Measurements from ENCODE around the gene ATAD2B.
A peak's percentile ranks its signal among the peaks of the same experiment; 100 is the strongest.

The ATAD2B gene

DNA sequence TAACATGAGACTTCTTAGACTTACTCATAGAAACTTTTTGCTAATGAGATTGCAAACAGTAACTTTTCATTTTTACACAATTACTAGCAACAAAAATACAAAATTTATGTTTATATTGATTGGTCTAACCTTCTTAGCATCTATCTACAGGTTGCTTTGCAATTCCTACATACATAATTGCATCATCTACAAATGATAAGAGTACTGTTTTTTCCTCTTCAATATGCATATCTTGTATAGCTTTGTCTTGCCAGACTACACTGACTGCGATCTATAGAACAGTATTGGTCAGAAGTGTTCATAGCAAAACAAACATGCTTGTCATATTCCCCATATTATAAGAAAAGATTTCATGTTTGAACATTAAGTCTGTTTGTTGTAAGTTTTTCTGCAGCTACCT, 87.9 kb downstream of the ATAD2B start:
- DNase-seq (ENCODE audit: insufficient read length, low spot score) (no peak), FAIRE-seq (no peak)

DNA sequence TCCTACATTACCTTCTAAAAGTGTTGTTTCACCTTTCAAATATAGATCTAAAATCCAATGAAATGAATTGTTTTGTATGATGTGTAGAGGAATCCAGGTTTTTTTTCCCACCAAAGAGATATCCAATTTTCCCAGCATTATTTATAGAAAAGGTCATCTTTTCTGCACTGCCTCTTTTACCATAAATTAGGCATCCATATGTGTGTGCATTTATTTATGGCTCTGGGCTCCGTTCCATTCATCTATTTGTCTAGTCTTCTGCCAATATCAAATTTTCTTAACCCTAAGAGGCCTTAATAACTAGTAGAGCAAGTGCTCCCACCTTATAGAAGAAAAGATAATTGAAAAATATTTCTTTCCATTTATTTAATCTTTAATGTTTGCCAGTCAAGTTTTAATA, 88.3 kb downstream of the ATAD2B start:
- no peak for DNase-seq (ENCODE audit: insufficient read length, low spot score)
- FAIRE-seq, result no peak

DNA sequence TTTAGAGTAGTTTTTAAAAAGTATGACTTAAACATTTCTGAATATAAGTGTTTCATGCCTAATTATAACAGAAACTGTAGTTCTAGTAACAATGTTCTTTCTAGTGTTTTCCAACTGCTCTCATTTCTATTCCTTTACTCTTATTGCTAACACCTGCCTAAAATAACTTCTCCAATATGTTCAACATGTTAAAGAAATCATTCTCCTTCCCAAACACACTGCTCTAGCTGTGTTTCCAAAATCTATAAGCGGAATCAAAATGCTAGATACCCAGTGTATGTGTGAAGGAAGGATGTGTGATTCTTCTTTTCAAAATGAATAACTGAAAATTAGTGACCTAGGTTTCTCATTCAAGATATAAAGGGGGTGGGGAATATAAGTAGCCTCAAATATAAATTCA, 89.1 kb downstream of the ATAD2B start:
- FAIRE-seq, result no peak

DNA sequence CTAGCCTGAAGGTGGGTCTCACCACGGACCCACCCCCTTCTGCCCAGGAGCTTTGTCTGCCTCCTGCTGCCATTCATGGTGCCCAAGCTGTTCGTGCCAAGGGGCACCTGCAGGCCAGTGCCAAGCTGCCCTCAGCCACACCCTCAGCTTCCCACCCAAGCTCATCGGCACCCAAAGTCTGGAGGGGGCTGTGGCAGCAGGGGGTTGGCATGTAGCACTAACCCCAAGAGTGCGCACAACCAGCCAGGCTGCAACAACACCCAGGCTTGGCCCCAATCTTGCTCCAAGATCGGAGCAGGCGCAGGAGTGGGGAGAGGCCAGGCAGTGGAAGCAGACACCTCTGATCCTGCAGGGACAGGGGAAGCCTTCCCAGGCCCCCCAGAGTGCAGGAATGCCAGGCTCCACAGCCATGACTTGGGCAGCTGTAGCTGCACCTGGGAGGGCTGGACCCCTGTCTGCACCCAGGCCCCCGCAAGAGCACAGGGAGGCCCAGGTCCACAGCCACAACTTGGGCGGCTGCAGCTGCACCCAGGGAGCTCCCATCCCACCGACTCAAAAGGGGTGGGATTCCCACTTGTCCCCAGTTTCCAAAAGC, 89.9 kb downstream of the ATAD2B start:
- DNase-seq (ENCODE audit: insufficient read length, low spot score), result no peak
- FAIRE-seq, result no peak

More for the DNA sequence above, 89.1 kb downstream of the ATAD2B start:
- no peak for DNase-seq (ENCODE audit: insufficient read length, low spot score)

DNA sequence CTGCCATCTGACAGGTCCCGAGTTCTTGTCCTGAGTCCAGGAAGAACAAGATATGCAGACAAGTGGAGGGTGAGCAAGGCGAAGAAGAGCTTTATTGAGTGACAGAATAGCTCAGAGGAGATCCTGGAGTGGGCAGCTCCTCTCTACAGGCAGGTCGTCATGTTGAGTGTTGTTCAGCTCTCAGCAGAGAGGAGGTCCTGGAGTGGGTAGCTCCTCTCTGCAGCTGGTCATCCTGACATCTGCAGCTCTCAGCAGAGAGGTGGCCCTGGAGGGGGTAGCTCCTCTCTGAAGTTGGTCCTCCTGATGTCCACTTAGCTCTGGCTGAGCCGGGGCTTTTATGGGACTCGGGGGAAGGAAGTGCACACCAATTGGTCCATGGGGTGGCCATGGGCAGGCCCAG, 90.4 kb downstream of the ATAD2B start:
- DNase-seq (ENCODE audit: insufficient read length, low spot score) (no peak), FAIRE-seq (no peak)

DNA sequence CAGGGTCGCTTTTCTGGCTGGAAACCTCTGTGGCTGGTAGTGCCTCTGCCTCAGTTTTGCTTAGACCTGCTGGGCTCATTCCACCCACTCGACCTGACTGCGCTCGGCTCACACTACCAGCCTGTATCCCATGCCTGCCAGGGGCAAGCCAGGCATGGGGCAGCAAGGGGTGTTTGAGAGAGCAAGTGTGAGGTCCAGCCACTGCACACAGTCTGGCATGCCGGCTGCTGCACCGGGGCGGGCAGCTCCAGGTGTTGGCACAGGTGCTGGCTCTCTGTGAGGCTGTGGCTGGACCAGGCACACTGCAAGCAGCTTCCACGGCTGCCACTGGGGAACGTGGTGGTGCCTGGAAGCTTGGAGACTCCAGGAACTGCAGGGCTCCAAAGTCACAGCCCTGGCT, 90.9 kb downstream of the ATAD2B start:
- no peak for DNase-seq (ENCODE audit: insufficient read length, low spot score)
- no peak for FAIRE-seq

DNA sequence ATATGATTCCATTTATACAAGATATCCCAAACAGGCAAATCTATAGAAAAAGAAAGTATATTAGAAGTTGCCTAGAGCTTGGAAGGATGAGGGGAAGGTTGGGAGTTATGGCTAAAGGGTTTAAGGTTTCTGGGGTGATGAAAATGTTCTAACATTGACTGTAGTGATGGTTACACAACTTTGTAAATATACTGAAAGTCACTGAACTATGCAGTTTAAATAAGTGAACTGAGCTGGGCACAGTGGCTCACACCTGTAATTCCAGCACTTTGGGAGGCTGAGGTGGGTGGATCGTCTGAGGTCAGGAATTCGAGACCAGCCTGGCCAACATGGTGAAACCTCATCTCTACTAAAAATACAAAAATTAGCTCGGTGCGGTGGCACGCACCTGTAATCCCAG, 91.5 kb downstream of the ATAD2B start:
- no peak for FAIRE-seq
- DNase-seq (ENCODE audit: insufficient read length, low spot score), result no peak

DNA sequence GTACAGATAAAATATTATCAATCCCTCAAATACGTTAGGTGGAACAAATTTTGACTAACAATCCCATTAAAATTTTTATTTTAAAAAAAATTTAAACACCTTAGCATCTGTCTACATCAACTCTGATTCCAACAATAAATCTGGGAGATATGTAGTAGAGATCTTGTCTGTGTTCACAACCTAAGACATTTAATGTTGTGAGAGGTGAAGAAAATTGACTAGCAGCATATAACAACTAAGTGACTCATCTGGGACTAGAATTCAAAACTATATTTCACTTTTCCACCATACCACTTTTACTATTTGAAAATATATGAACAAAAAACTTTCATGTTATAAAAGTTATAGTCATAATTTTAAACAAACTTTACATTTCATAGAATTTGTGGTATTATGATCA, 97.9 kb downstream of the ATAD2B start:
- FAIRE-seq, result no peak
- no peak for DNase-seq (ENCODE audit: insufficient read length, low spot score)

DNA sequence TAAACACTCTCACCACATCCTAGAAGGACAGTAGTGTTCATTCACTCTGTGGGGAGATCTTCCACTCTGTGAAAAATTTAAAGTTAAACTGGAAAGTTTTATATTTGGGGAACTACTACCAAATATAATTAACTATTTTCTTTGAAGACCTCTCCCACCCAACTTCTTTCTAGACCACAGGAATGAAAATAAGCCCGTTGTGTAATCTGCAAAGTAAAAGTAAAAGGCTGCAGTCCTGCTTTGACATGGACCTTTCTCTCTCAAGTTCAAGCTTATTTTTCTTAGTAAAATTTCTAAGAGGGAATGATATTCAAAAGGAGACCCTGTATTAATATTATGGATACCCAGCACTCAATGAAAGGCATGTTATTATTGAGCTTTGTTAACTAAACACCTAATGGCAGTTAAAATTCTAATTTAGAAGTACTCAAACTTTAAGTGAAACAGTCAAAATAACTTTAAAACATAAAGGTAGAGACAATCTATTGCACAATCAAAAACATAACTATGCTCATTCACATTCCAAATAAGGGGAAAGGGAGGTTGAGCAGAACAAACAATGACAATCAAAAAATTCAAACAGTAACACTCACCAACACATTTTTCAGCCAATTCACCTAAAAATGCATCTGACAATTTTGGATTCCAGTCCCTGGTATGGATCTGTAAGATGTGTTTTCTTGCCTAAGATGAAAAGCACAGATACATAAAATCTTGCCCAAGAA, 98.5 kb downstream of the ATAD2B start:
- DNase-seq (ENCODE audit: insufficient read length, low spot score) (no peak), FAIRE-seq (no peak)

DNA sequence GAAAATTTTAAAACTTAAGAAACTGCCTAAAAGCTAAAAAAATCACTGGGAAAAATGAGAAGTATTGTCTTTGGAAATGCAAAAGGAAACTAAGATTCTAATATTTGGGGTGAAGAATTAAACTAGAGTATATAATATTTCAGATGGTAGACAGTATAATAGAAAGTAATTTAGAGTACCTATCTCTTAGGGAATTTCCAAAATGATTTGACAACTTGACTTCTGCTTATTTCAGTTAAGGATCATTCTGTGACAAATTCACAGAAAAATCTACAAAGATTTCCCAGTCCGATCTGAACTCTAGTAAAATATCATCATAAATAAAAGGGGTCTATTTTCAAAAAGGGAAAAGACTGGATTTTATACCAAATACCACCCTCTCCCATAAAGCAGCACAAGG, 99.6 kb downstream of the ATAD2B start:
- DNase-seq (ENCODE audit: insufficient read length, low spot score) (no peak), FAIRE-seq (no peak)

DNA sequence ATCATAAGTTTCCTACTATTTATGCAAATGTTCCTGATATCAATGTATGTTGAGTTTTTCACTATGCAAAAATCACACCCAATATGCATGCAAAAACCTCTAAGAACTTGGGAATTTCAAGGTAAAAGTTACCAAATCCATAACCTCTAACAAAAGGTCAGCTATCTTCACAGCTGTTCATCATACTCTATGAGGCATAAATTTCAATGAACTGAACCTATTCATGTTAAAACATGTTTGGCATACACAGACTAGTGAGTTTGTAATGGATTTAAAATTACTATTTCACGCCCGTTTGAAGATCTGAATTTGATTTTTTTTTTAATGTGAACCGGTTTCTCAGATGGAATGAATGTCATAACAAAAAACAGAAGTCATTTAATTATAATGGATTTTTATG, 100.2 kb downstream of the ATAD2B start:
- DNase-seq (ENCODE audit: insufficient read length, low spot score) (no peak), FAIRE-seq (no peak)

DNA sequence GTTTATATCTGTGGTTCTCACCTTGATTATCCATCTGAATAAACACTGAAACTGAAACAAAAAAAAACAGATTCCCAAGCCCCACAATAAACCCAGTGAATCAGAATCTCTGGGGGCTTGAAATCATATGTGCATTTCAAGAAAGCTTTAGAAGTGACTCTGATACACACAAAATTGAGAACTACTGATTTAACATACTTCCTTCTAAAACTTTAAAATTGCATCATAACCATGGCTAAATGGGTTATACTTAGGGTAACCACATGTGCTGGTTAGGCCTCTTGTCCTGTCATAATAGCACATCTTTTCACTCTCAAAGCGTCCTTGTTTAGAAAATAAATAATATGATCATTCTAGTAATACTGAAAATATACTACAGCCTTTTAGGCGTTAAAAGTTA, 100.9 kb downstream of the ATAD2B start:
- DNase-seq (ENCODE audit: insufficient read length, low spot score) (no peak), FAIRE-seq (no peak)

DNA sequence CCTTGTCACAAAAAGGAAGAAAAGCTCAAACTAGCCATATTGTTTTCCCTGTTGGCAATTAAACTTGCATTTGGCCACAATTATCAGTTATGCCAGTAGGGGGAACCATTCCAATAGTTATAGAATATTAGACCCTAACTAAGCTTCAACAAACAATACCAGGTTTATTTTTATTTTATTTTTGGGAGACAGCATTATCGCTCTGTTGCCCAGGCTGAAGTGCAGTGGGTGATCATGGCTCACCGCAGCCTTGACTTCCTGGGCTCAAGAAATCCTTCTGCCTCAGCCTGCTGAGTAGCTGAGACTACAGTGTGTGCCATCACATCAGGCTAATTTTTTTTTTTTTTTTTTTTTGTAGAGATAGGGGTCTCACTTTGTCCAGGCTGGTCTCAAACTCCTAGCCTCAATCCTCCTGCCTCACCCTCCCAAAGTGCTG, 102.1 kb downstream of the ATAD2B start:
- DNase-seq (ENCODE audit: insufficient read length, low spot score) (peak; percentile 29), FAIRE-seq (no peak)

DNA sequence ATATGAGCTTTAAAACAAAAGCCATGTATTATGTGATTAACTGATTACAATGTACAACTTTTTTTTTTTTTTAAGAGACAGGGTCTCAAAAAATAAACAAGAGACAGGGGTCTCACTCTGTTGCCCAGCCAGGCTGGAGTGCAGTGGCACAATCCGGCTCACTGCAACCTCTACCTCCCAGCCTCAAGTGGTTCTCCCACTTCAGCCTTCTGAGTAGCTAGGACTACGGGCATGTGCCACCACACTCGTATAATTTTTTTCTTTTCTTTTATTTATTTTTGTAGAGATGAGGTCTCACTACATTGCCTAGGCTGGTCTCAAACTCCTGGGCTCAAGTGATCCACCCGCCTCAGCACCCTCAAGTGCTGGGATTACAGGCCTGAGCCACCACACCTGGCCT, 103.1 kb downstream of the ATAD2B start:
- no peak for DNase-seq (ENCODE audit: insufficient read length, low spot score)
- no peak for FAIRE-seq

DNA sequence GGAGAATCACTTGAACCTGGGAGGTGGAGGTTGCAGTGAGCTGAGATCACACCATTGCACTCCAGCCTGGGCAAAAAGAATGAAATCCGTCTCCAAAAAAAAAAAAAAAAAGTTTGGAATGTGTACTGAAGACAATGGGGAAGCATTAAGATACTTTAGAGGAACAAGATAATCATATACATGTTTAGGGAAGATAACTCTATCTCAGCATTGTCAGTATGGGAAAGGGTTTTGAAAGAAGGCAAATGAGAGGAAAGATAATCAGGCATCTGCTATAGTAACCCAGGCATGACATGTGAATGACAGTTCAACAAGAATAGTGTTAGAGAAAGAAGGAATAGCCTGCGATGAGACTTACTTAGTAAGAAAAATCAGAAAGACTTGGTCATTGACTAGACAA, 112.0 kb downstream of the ATAD2B start:
- DNase-seq (ENCODE audit: insufficient read length, low spot score) (no peak), FAIRE-seq (peak; percentile 31)

DNA sequence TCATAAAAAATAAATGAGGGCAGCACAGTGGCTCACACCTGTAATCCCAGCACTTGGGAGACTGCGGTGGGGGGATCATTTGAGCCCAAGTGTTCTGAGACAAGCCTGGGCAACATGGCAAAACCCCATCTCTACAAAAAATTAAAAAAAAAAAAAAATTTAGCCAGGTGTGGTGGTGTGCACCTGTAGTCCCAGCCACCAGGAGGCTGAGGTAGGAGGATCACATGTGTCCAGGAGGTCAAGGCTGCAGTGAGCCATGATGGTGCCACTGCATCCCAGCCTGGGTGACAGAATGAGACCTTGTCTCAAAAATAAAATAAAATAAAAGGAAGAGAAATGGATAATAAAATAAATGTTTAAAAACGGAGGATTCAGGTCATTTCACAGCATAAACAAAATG, 113.5 kb downstream of the ATAD2B start:
- DNase-seq (ENCODE audit: insufficient read length, low spot score) (no peak), FAIRE-seq (no peak)

DNA sequence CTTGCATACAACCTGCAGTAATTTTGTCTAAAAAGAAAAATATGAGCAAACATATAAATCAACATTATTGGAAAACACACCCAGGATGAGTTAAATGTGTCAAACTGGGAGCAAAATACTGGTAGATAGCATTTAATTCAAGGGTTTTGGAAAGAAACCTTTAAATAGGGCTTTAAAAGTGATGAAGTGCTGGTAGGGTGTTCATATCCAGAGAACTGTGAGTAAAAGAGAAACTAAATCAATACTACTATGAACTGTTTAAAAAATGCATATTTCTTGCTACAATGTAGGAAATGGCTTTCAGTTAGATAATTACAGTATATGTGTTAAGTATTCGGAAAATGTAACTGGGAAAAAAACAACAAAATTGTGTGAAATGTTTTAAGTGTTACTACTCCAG, 117.8 kb downstream of the ATAD2B start:
- DNase-seq (ENCODE audit: insufficient read length, low spot score) (no peak), FAIRE-seq (no peak)

DNA sequence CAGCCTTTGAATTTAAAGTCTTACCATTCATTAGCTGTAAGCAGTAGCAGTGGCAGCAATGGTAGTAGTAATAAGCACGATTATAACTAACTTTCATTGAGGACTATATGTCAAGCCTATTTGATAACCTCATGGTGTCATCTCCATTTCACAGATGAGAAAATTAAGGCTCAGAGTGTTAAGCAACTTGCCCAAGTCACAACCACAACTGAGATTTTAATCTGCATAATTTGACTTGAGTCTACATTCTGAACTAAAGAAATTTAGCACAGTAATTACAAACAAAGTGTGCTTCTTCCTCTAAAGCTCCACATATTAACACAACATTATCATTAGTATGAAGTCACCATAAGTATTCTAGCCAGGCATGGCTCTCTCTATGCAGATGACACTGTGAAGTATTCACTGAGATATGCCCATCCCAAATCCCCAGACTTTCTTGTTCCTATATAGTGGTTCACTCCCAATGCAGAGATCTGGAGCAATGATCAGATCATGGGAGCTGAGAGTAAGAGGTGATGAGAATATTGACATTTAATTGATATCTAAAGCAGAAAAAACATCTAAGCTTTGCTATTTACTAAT, 120.2 kb downstream of the ATAD2B start:
- FAIRE-seq, result no peak

DNA sequence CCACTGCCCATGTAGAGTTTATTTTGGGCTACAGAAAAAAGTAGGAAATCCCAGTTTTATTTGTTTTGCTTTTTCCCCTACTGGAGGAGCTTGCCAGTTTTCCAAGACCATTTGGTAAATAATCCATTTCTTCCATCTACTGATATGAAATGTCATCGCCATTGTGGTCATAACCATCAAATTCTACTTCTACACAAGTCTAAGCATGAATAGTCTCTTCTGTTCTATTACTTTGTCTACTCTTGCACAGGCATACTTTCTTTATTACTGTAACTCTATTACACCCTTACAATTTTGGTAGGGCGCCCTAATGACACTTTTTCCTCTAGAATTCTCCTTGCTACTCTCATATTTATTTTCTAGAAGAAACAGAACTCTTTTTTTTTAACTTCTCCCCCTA, 120.7 kb downstream of the ATAD2B start:
- no peak for FAIRE-seq
- DNase-seq (ENCODE audit: insufficient read length, low spot score), result no peak

More for the DNA sequence above, 120.2 kb downstream of the ATAD2B start:
- DNase-seq (ENCODE audit: insufficient read length, low spot score), result no peak

DNA sequence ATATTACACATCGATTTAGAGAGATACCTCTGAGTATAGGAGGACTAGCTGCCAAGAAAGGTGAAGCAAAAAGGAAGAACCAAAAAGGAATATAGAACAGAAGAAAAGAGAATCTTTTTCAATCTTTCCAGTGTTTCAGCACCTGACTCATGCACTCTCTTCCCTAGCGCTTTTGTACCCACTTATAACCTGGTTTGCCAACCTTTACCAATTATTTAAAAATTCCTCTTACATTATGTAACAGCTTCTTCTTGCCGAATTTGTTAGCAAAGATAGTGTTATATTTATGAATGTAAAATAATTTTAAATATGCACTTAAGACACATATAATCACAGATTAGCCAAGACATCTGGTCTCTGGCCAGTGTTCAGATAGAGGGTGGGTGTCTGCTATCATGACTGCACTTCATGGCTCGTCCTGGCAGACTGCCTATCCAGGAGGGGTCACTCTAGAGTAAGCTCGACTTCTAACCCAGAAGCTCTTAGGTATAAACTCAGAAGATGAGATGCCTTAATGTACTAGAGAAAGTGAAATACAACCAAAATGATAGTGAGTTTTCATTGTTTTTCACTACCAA, 122.9 kb downstream of the ATAD2B start:
- DNase-seq (ENCODE audit: insufficient read length, low spot score), result peak; percentile 13
- peak; percentile 49 for FAIRE-seq

DNA sequence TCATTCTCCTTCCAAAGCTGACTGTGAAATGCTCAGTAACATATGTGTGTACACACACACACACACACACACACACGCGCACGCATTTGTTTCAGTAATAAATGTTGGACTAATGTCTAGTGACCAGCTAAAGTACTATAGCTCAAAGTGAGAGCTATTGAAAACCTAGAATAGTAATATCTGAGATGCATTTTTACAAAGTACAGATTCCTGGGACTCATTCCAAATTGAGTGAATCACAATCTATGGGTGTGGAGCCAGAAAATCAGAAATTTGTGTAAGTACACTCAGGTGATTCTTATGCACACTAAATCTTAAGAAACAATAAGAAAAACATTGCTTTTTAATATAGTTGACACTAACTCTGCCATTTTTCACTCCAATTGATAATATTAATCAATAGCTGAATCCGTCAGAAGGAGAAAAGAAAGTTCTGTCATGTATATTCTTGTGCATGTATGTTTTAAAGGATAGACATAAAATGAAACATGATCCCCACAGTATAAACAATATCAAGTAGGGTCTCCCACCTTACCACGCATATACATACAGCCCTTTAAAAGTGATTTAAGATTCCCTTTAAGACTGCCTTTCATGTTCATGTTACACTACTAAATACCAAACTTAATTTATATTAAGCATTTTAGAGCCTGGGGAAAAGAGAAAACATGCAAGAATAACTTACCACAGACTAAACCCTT, 123.5 kb downstream of the ATAD2B start:
- DNase-seq (ENCODE audit: insufficient read length, low spot score) (no peak), FAIRE-seq (no peak)
